Measurements from ENCODE around the gene MPDU1. TPM values are rescaled to one million over a fixed set of nuclear protein-coding genes. Genes with fewer than 3 reads are reported as not detected.
A peak's percentile ranks its signal among the peaks of the same experiment; 100 is the strongest.

The MPDU1 gene
- total and polyA plus RNA-seq, 2 of the 13 experiments (the other 11 are each of a cell fraction or from before 2014, with no cell fraction given) = 112 to 167 TPM

DNA sequence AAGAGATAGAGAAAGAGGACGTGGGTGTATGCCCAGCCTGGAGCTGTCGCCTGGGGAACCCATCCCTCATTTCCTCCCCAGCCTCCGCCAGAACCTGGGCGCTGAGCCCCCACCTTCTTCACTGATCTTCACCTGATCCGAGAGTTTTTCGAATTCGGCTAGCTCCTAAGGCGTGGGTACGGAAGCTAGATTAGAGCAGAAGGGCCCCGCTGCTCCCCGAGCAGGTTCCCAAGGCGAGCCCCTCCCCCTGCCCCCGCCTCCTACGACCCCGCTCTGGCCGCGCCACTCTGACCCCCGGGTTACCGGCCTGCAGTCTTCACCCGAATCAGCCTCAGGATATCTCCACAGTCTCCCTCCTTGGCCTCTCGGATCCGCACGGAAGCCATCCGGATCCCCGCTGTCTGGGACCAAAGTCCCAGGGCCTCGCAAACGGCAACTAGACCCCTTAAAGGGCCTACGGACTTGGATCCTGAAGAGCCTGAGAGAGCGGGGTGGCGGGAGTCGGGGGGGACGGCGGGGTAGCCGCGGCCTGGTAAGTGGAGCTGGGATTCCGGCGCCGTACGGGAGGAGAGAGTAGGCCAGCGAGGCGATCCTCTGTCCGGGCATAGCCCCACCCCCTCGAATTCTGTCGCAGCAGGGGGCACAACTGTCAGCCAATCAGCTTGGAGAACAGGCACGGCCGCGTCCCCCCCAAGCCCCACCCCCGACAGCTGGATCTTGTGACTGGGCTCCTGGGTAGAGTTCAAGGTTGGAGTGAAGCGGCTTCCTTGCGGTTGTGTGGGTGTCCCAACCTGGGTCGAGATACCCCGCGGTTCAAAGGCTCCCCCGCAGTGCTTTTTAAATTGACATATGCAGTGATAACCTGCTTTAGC is 43.8 kb downstream of the MPDU1 start, which contains the start of gene SAT2 (continued):
- TF ChIP-seq ISL2 (CRISPR knock-in tag; IDR thresholded peaks at IDR 0.05) = peak; percentile 69
- TF ChIP-seq ZNF646 (CRISPR knock-in tag; IDR thresholded peaks at IDR 0.05) = no peak
- TF ChIP-seq ZUFSP (CRISPR knock-in tag; IDR thresholded peaks at IDR 0.05; ENCODE audit: borderline replicate concordance) = no peak
- no peak for TF ChIP-seq ZNF841 (CRISPR knock-in tag; IDR thresholded peaks at IDR 0.05; ENCODE audit: borderline replicate concordance)
- peak; percentile 21; the same call in 1 of the 2 replicates for TF ChIP-seq RAD21 (CRISPR knock-in tag; IDR thresholded peaks at IDR 0.05)
- TF ChIP-seq ZNF225 (CRISPR knock-in tag; IDR thresholded peaks at IDR 0.05) = no peak
- TF ChIP-seq ZNF580 (CRISPR knock-in tag; IDR thresholded peaks at IDR 0.05; ENCODE audit: borderline replicate concordance, low read depth) = peak; percentile 75; the same call in 1 of the 2 replicates
- TF ChIP-seq CC2D1A (CRISPR knock-in tag; IDR thresholded peaks at IDR 0.05) = no peak
- TF ChIP-seq, protein P1, sequence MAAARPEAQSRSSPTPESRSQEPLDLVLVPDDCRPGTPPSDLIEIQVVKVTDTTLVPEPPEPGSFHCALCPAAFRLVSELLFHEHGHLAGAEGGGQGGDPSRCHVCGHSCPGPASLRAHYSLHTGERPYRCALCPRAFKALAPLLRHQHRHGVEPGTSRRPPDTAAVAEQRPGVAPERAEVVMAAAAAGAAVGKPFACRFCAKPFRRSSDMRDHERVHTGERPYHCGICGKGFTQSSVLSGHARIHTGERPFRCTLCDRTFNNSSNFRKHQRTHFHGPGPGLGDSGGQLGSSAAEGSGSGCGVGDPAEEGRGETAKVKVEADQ (CRISPR knock-in tag; IDR thresholded peaks at IDR 0.05; ENCODE audit: borderline replicate concordance) = peak; percentile 12; the same call in 1 of the 2 replicates
- peak; percentile 43 to 55; a peak in 3 of 4 replicates for TF ChIP-seq EP300 (IDR thresholded peaks at IDR 0.05; ENCODE audit: low read depth in 2 of 2, low read length in 2 of 2)
- peak; percentile 29; the same call in 1 of the 2 replicates for TF ChIP-seq EP300 (CRISPR knock-in tag; IDR thresholded peaks at IDR 0.05; ENCODE audit: borderline replicate concordance)
- TF ChIP-seq ATRX (CRISPR knock-in tag; IDR thresholded peaks at IDR 0.05; ENCODE audit: borderline replicate concordance) = no peak
- no peak for TF ChIP-seq GZF1 (CRISPR knock-in tag; IDR thresholded peaks at IDR 0.05)
- TF ChIP-seq NCOA2 (CRISPR knock-in tag; IDR thresholded peaks at IDR 0.05) = peak; percentile 69
- no peak for TF ChIP-seq ZNF724P (CRISPR knock-in tag; IDR thresholded peaks at IDR 0.05; ENCODE audit: borderline replicate concordance)
- no peak for TF ChIP-seq ZNF761 (CRISPR knock-in tag; conservative IDR thresholded peaks at IDR 0.05)
- TF ChIP-seq ZNF552 (CRISPR knock-in tag; IDR thresholded peaks at IDR 0.05; ENCODE audit: borderline replicate concordance) = no peak
- no peak for TF ChIP-seq STAG1 (CRISPR knock-in tag; IDR thresholded peaks at IDR 0.05)
- peak; percentile 89 for TF ChIP-seq RARA (CRISPR knock-in tag; IDR thresholded peaks at IDR 0.05)
- no peak for TF ChIP-seq HES4 (CRISPR knock-in tag; IDR thresholded peaks at IDR 0.05; ENCODE audit: borderline replicate concordance)
- TF ChIP-seq GATAD1 (CRISPR knock-in tag; IDR thresholded peaks at IDR 0.05) = 0 out of 2 replicates have a peak, but pooled peaks have one; percentile 31

Measured in HepG2 (cell line).